Heart left ventricle (tissue), 16 donors: ENCODE data around the gene GLB1L. TPM values are rescaled to one million over a fixed set of nuclear protein-coding genes. Genes with fewer than 3 reads are reported as not detected.

ENCODE experiments used
- ATAC-seq, 4 donors: fragments of 200-7000 bp; cut with Tn5 transposase; one replicate each; pipeline ENCODE4 v1.9.1; 2020 to 2022; ENCODE audit warnings: moderate library complexity in 4 of 4, mild to moderate bottlenecking in 3 of 4, moderate number of reproducible peaks in 1 of 4
- DNase-seq, 5 donors: peaks; one replicate each; pipeline ENCODE4 v3.0.0-alpha.2; 2020
- H3K27ac ChIP-seq, 12 donors: fragments of 200-600 bp; sonication (generic) in 4 of 12; one replicate each; pipeline versions ENCODE4 v1.5.0 to v1.8.0; 2016 to 2022; ENCODE audit warnings: mild to moderate bottlenecking in 2 of 12
- H3K27me3 ChIP-seq, 9 donors: fragments of 200-600 bp; sonication (generic) in 2 of 9; one replicate each; pipeline versions ENCODE4 v1.5.1 to v1.8.0; 2016 to 2022; ENCODE audit warnings: mild to moderate bottlenecking in 3 of 9
- H3K36me3 ChIP-seq, 9 donors: fragments of 200-600 bp; sonication (generic) in 2 of 9; one replicate each; pipeline versions ENCODE4 v1.5.0 to v1.8.0; 2018 to 2022; ENCODE audit warnings: mild to moderate bottlenecking in 2 of 9
- H3K4me1 ChIP-seq, 12 donors: fragments of 200-600 bp; sonication (generic) in 4 of 12; one replicate each; pipeline versions ENCODE4 v1.5.0 to v1.8.0; 2016 to 2022; ENCODE audit warnings: mild to moderate bottlenecking in 3 of 12
- H3K4me3 ChIP-seq, 12 donors: fragments of 200-600 bp; sonication (generic) in 4 of 12; one replicate each; pipeline versions ENCODE4 v1.5.0 to v1.8.0; 2017 to 2022; ENCODE audit warnings: mild to moderate bottlenecking in 9 of 12, moderate library complexity in 4 of 12
- H3K9me3 ChIP-seq, 12 donors: fragments of 200-600 bp; sonication (generic) in 4 of 12; one replicate each; pipeline versions ENCODE4 v1.5.0 to v1.8.0; 2016 to 2022; ENCODE audit warnings: mild to moderate bottlenecking in 1 of 12
- CTCF ChIP-seq, 12 donors: fragments of 200-600 bp; sonication (generic) in 4 of 12; IDR thresholded peaks; one replicate each; pipeline versions ENCODE4 v1.5.0 to v1.8.0; 2018 to 2022; ENCODE audit warnings: antibody characterized with exemption in 12 of 12, mild to moderate bottlenecking in 5 of 12
- POLR2A ChIP-seq, 2 donors: fragments of 450-650 bp; IDR thresholded peaks; one replicate each; pipeline ENCODE4 v1.6.1; 2017; ENCODE audit warnings: antibody characterized with exemption in 2 of 2, mild to moderate bottlenecking in 2 of 2, moderate library complexity in 2 of 2
- WGBS, 4 donors: extraction: QIAGEN DNeasy Blood & Tissue Kit in 2 of 4; methylation state at CpG; one replicate each; pipeline versions ENCODE4 v1.1.5 to v1.1.7; 2013 to 2018; 5-methylcytosine and 5-hydroxymethylcytosine counted together
- intact Hi-C, 10 donors: fragments of 100-400 bp; cut with DNase I; formaldehyde crosslinking; loops; one replicate each; pipeline versions ENCODE4 v1.11.1 to v1.14.2; 2022
- polyA plus RNA-seq, 2 donors: library from polyadenylated mRNA; stranded (reverse); fragments of 200-250 nt; gene quantifications; one replicate each; pipeline ENCODE4 v1.2.3, GENCODE V29; 2013
- total RNA-seq, 9 donors: library from RNA; depleted of rRNA in 2 of 9; stranded (reverse); fragments of >200 nt in 2 of 9; fragmentation: NEBNext Ultra II Directional in 3 of 9; extraction: Animal tissue kit (Norgen Biotek cat#: 25700) in 3 of 9; gene quantifications; one replicate each; pipeline versions ENCODE4 v1.1.0 to v1.2.4, GENCODE V29; 2016 to 2023
- donor health status: ischemic (EF 13 %, LVEDD 7.1; RV severe dilation, severe dysfunction).
- donor health status: healthy with polysubstance abuse.
- donor health status: DM: no; HTN: yes; CAD: no.
- donor health status: DM: no; HTN: no; CAD: no.
- donor health status: ischemic (EF 25% LVEDD 6.9; RV normal size, moderate dysfunction).
- donor health status: ischemic (EF 25% LVEDD 5.7; RV mildly dilated, moderate dysfunction).
- donor health status: healthy.
- donor health status: DM: yes; HTN: yes; CAD: no.
- donor health status: ischemic (EF 35%, LVEDD 5.7; RV mildly dilated, moderate dysfunction).
- donor health status: nonischemic (EF 11% LVEDD 7.7; RV severe dilation, severe dysfunction).
- donor health status: DM: yes; HTN: yes; CAD: no.
- donor health status: PGD.
- donor health status: ischemic (EF 29% LVEDD 5.4; RV normal size, mild dysfunction).
- donor health status: nonischemic (EF 23%, LVEDD 6.1; RV moderate dilation, normal function).

The GLB1L gene
- total and polyA plus RNA-seq, 11 donors: 1.3 to 7.9 (median 2.4) TPM

- TF ChIP-seq CTCF (IDR thresholded peaks at IDR 0.05) (no peak), POLR2A (IDR thresholded peaks at IDR 0.05) (no peak)
- H3K4me3 ChIP-seq: no peak overlapping the region
- ATAC-seq (no peak), DNase-seq (no peak)
- no peak overlapping the region for H3K27ac ChIP-seq
- H3K36me3 ChIP-seq: peaks cover 0 to 67% (median 54%) of the 10 kb centered on the region in 9 donors
- 95 to 96% (median 96%) methylated on average over 15 of the region's 15 CpGs for WGBS, 4 donors
- H3K9me3 ChIP-seq: no peaks in the 10 kb centered on the region
- intact Hi-C loops: no loop called here
- H3K4me1 ChIP-seq: peaks cover 0 to 32% (median 21%) of the 10 kb centered on the region in 12 donors
- H3K27me3 ChIP-seq: no peaks in the 10 kb centered on the region
These were observed 31.1 kb downstream of the GLB1L start for GRCh38 chr2:219214141-219214540.

DNA sequence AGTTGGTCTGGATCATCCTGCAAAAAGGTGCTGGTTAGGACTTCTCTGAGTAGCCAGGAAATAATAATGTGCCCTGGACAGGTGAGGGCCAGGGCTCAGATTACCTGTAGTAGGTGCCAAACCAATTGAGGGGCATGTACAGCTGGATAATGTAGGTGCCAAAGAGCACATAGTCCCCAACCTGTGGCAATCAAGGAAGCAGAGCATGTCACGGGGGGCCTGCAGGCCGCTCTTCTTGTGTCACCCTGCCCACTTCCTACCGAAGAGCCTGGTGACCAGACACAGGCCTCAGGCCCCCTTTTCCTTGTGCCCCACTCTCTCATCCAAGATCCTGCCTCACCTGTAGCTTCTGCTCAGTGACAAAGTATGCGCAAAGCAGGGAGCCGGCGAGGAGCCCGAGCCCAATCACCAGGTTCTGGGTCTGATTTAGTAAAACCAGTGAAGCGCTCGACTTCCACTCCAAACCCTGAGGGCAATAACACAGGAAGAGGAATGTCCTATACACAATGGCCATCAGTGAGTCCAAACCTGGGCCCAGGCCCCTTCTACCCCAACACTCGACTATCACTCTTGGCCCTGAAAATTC lies 31.7 kb downstream of the GLB1L start:
- H3K9me3 ChIP-seq: no peaks in the 10 kb centered on the region
- H3K36me3 ChIP-seq: peaks cover 0 to 73% (median 60%) of the 10 kb centered on the region in 9 donors
- no peak overlapping the region for H3K27ac ChIP-seq
- 92 to 95% (median 93%) methylated on average over 10 of the region's 10 CpGs for WGBS, 4 donors
- H3K4me3 ChIP-seq: no peak overlapping the region
- peak in 1 of 5 donors; percentile 3 for DNase-seq
- peaks cover 0 to 28% (median 19%) of the 10 kb centered on the region in 12 donors for H3K4me1 ChIP-seq
- intact Hi-C loops: no loop called here
- TF ChIP-seq POLR2A (IDR thresholded peaks at IDR 0.05): no peak
- TF ChIP-seq CTCF (IDR thresholded peaks at IDR 0.05): no peak
- no peak for ATAC-seq
- H3K27me3 ChIP-seq: no peaks in the 10 kb centered on the region

- H3K27me3 ChIP-seq: no peaks in the 10 kb centered on the region
- ATAC-seq: no peak
- TF ChIP-seq CTCF (IDR thresholded peaks at IDR 0.05) (no peak), POLR2A (IDR thresholded peaks at IDR 0.05) (no peak)
- no peak for DNase-seq
- H3K4me1 ChIP-seq: peaks cover 0 to 28% (median 16%) of the 10 kb centered on the region in 12 donors
- 75 to 84% (median 82%) methylated on average over 8 of the region's 8 CpGs for WGBS, 4 donors
- intact Hi-C loops: no loop called here
- H3K36me3 ChIP-seq: peaks cover 0 to 78% (median 64%) of the 10 kb centered on the region in 9 donors
- no peak overlapping the region for H3K27ac ChIP-seq
- no peaks in the 10 kb centered on the region for H3K9me3 ChIP-seq
- H3K4me3 ChIP-seq: no peak overlapping the region
These were observed 32.2 kb downstream of the GLB1L start for GRCh38 chr2:219213026-219213415.

GRCh38 chr2:219210886-219211362 lies 34.3 kb downstream of the GLB1L start:
- Histone ChIP-seq H3K27ac (peak overlapping the region in 1 of 12 donors; percentile 2), H3K27me3 (no peaks in the 10 kb centered on the region), H3K36me3 (peaks cover 0 to 77% (median 65%) of the 10 kb centered on the region in 9 donors), H3K4me3 (no peak overlapping the region), H3K4me1 (peaks cover 0 to 23% (median 16%) of the 10 kb centered on the region in 12 donors), H3K9me3 (no peaks in the 10 kb centered on the region)
- TF ChIP-seq POLR2A (IDR thresholded peaks at IDR 0.05) (no peak), CTCF (IDR thresholded peaks at IDR 0.05) (no peak)
- ATAC-seq (no peak), DNase-seq (peak in 1 of 5 donors; percentile 2)
- intact Hi-C loops: no loop called here
- 91 to 96% (median 91%) methylated on average over 8 to 9 of the region's 9 CpGs for WGBS, 4 donors
